Type B pancreatic cell (in vitro differentiated cells): Measurements from ENCODE around the gene KPNB1. TPM values are rescaled to one million over a fixed set of nuclear protein-coding genes. Genes with fewer than 3 reads are reported as not detected.

Experiments
- DNase-seq: peaks from one replicate; pipeline ENCODE4 v3.0.0; 2021; ENCODE audit warnings: mixed read lengths; ENCODE audit not compliant: unreplicated experiment; ENCODE audit errors: extremely low spot score
- H3K27ac Mint-ChIP-seq: 2 replicates; pipeline ENCODE4 v1.8.0; 2021; ENCODE audit warnings: mild to moderate bottlenecking, mixed read lengths
- H3K27me3 Mint-ChIP-seq: 2 replicates; pipeline ENCODE4 v1.8.0; 2021; ENCODE audit warnings: mixed read lengths
- H3K36me3 Mint-ChIP-seq: 2 replicates; pipeline ENCODE4 v1.8.0; 2021; ENCODE audit warnings: mixed read lengths
- H3K4me1 Mint-ChIP-seq: one replicate; pipeline ENCODE4 v1.8.0; 2021; ENCODE audit warnings: mixed read lengths; ENCODE audit not compliant: unreplicated experiment
- H3K4me3 Mint-ChIP-seq: 2 replicates; pipeline ENCODE4 v1.8.0; 2021; ENCODE audit warnings: mild to moderate bottlenecking, mixed read lengths
- H3K9me3 Mint-ChIP-seq: 2 replicates; pipeline ENCODE4 v1.8.0; 2021; ENCODE audit warnings: mixed read lengths
- CTCF ChIP-seq: fragments of 200-600 bp; sonication (generic); conservative IDR thresholded peaks from 2 replicates; pipeline ENCODE4 v1.5.0; 2021; ENCODE audit warnings: antibody characterized with exemption, mild to moderate bottlenecking
- total RNA-seq: library from RNA; stranded (reverse); gene quantifications from 2 replicates; pipeline ENCODE4 v1.2.1, GENCODE V29; 2021; ENCODE audit warnings: low replicate concordance

KPNB1 gene
- total RNA-seq, 1 donor from 2014 or later: 372 TPM

GRCh38 chr17:47694581-47695428, 45.1 kb downstream of the KPNB1 start:
- Mint-ChIP-seq H3K27ac (peak overlapping the region; percentile 85), H3K4me3 (peak overlapping the region; percentile 93), H3K27me3 (no peaks in the 10 kb centered on the region), H3K36me3 (no peaks in the 10 kb centered on the region), H3K9me3 (no peaks in the 10 kb centered on the region), H3K4me1 (peaks cover 21% of the 10 kb centered on the region)
- no peak for TF ChIP-seq CTCF
- no peak for DNase-seq

GRCh38 chr17:47695429-47696376, 46.0 kb downstream of the KPNB1 start:
- no peaks in the 10 kb centered on the region for H3K9me3 Mint-ChIP-seq
- H3K36me3 Mint-ChIP-seq: no peaks in the 10 kb centered on the region
- no peak for TF ChIP-seq CTCF
- no peak for DNase-seq
- peak overlapping the region; percentile 85 for H3K27ac Mint-ChIP-seq
- H3K27me3 Mint-ChIP-seq: no peaks in the 10 kb centered on the region
- H3K4me3 Mint-ChIP-seq: peak overlapping the region; percentile 93
- peaks cover 21% of the 10 kb centered on the region for H3K4me1 Mint-ChIP-seq

- Mint-ChIP-seq H3K27me3 (no peaks in the 10 kb centered on the region), H3K4me3 (peak overlapping the region; percentile 60), H3K4me1 (peaks cover 17% of the 10 kb centered on the region), H3K9me3 (no peaks in the 10 kb centered on the region), H3K27ac (peak overlapping the region; percentile 29), H3K36me3 (no peaks in the 10 kb centered on the region)
- no peak for TF ChIP-seq CTCF
- DNase-seq: no peak
Observed at GRCh38 chr17:47696717-47697642, 47.3 kb downstream of the KPNB1 start.

- Mint-ChIP-seq H3K27me3 (no peaks in the 10 kb centered on the region), H3K4me3 (no peak overlapping the region), H3K4me1 (peaks cover 9% of the 10 kb centered on the region), H3K9me3 (no peaks in the 10 kb centered on the region), H3K36me3 (no peaks in the 10 kb centered on the region), H3K27ac (no peak overlapping the region)
- DNase-seq: no peak
- TF ChIP-seq CTCF: no peak
Observed at GRCh38 chr17:47697906-47698711, 48.4 kb downstream of the KPNB1 start.
